Measurements from ENCODE around the gene ABI3BP.
"Not testable (repeated sequence)": the region's sequence is repeated elsewhere in the genome, so short reads cannot be mapped to it uniquely, and the experiment has no call there.

The ABI3BP gene

GRCh38 chr3:100978011-100978659 is 15.1 kb downstream of the ABI3BP start:
- FAIRE-seq: no peak

GRCh38 chr3:100976611-100977010 is 16.6 kb downstream of the ABI3BP start:
- no peak for FAIRE-seq

GRCh38 chr3:100975714-100976113 is 17.5 kb downstream of the ABI3BP start:
- no peak for FAIRE-seq

GRCh38 chr3:100973594-100973993 is 19.6 kb downstream of the ABI3BP start:
- no peak for FAIRE-seq

GRCh38 chr3:100972867-100973266 is 20.4 kb downstream of the ABI3BP start:
- no peak for FAIRE-seq

- FAIRE-seq: no peak
Observed at GRCh38 chr3:100972301-100972844, 20.8 kb downstream of the ABI3BP start.

GRCh38 chr3:100971798-100972197 is 21.4 kb downstream of the ABI3BP start:
- FAIRE-seq: no peak

- FAIRE-seq: no peak
Observed at GRCh38 chr3:100970477-100970990, 22.7 kb downstream of the ABI3BP start.

- FAIRE-seq: no peak
Observed at GRCh38 chr3:100968932-100969906, 24.0 kb downstream of the ABI3BP start.

- FAIRE-seq: no peak
Observed at GRCh38 chr3:100966807-100967206, 26.4 kb downstream of the ABI3BP start.

- FAIRE-seq: no peak
Observed at GRCh38 chr3:100966049-100966491, 27.2 kb downstream of the ABI3BP start.

GRCh38 chr3:100963041-100963440 is 30.2 kb downstream of the ABI3BP start:
- no peak for FAIRE-seq

GRCh38 chr3:100957261-100957986 is 35.8 kb downstream of the ABI3BP start:
- FAIRE-seq: no peak

- FAIRE-seq: no peak
Observed at GRCh38 chr3:100956276-100956675, 36.9 kb downstream of the ABI3BP start.

GRCh38 chr3:100954990-100955389 is 38.2 kb downstream of the ABI3BP start:
- FAIRE-seq: no peak

- no peak for FAIRE-seq
Observed at GRCh38 chr3:100954199-100954935, 38.9 kb downstream of the ABI3BP start.

GRCh38 chr3:100953103-100953502 is 40.1 kb downstream of the ABI3BP start:
- no peak for FAIRE-seq

GRCh38 chr3:100947119-100947518 is 46.1 kb downstream of the ABI3BP start:
- no peak for FAIRE-seq

GRCh38 chr3:100946096-100946495 is 47.1 kb downstream of the ABI3BP start:
- not testable (repeated sequence) for FAIRE-seq

GRCh38 chr3:100941451-100941850 is 51.8 kb downstream of the ABI3BP start:
- no peak for FAIRE-seq

- no peak for FAIRE-seq
Observed at GRCh38 chr3:100941041-100941440, 52.2 kb downstream of the ABI3BP start.

- no peak for FAIRE-seq
Observed at GRCh38 chr3:100936931-100937330, 56.3 kb downstream of the ABI3BP start.

All from colon (tissue), 2 donors.